Uterus (tissue), 4 donors: Measurements from ENCODE around the gene KIF26A. TPM values are rescaled to one million over a fixed set of nuclear protein-coding genes. Genes with fewer than 3 reads are reported as not detected.

Source experiments
- DNase-seq, 2 donors: peaks; one replicate each; pipeline ENCODE4 v3.0.0-alpha.2; 2019 to 2020
- H3K27ac ChIP-seq, 2 donors: fragments of 200-600 bp; sonication (generic); 1 replicate in 1 of 2; 2 replicates in 1 of 2; pipeline ENCODE4 v1.5.1; 2016 to 2018
- H3K27me3 ChIP-seq, 2 donors: fragments of 200-600 bp; sonication (generic); one replicate each; pipeline ENCODE4 v1.5.1; 2018 to 2019; ENCODE audit warnings: control low read depth in 1 of 2
- H3K36me3 ChIP-seq, 2 donors: fragments of 200-600 bp; sonication (generic); one replicate each; pipeline ENCODE4 v1.5.1; 2019; ENCODE audit warnings: control low read depth in 1 of 2
- H3K4me1 ChIP-seq, 2 donors: fragments of 200-600 bp; sonication (generic); one replicate each; pipeline ENCODE4 v1.5.1; 2018 to 2019; ENCODE audit warnings: control low read depth in 1 of 2
- H3K4me3 ChIP-seq, 2 donors: fragments of 200-600 bp; sonication (generic); 1 replicate in 1 of 2; 2 replicates in 1 of 2; pipeline ENCODE4 v1.5.1; 2018 to 2019; ENCODE audit warnings: mild to moderate bottlenecking in 1 of 2
- H3K9me3 ChIP-seq, 2 donors: fragments of 200-600 bp; sonication (generic); one replicate each; pipeline ENCODE4 v1.5.1; 2019; ENCODE audit warnings: control low read depth in 1 of 2
- CTCF ChIP-seq, 4 experiments: fragments of 200-600 bp in 2 of 4; fragments of 450-650 bp in 2 of 4; sonication (generic) in 2 of 4; IDR thresholded peaks; one replicate each; pipeline ENCODE4 v1.5.1; 2016 to 2019; ENCODE audit warnings: antibody characterized with exemption in 4 of 4, mild to moderate bottlenecking in 2 of 4, moderate library complexity in 1 of 4
- POLR2A ChIP-seq, 2 donors: fragments of 450-650 bp; IDR thresholded peaks; one replicate each; pipeline ENCODE4 v1.6.1; 2016; ENCODE audit warnings: antibody characterized with exemption in 2 of 2, mild to moderate bottlenecking in 1 of 2, moderate library complexity in 1 of 2
- intact Hi-C: fragments of 100-400 bp; cut with DNase I; formaldehyde crosslinking; loops from one replicate; pipeline ENCODE4 v1.15.1; 2023; ENCODE audit warnings: low total_unique reads
- total RNA-seq, 4 donors: library from RNA; depleted of rRNA in 3 of 4; stranded (reverse); fragments of >200 nt in 3 of 4; gene quantifications; one replicate each; pipeline versions ENCODE4 v1.1.0 to v1.2.4, GENCODE V29; 2014 to 2023
- donor health status: DM: yes; HTN: yes; CAD: no.

Gene KIF26A
- total RNA-seq, 4 donors from 2014 or later, result 4.1 to 10.5 (median 7.5) TPM

DNA sequence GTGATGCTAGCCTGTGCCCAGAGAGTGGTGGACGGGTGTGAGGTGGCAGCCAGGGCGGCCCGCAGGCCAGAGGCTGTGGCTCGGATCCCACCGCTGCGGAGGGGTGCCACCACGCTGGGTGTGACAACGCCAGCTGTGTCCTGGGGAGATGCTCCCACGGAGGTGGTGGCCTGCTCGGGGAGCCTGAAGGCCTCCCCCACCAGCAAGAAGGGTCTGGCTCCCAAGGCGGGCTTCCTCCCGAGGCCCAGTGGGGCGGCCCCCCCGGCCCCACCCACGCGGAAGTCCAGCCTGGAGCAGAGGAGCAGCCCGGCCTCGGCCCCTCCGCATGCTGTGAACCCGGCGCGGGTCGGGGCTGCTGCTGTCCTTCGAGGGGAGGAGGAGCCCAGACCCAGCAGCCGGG is 38.2 kb downstream of the KIF26A start:
- H3K27ac ChIP-seq, result no peak overlapping the region
- intact Hi-C loops, result no loop called here
- H3K4me1 ChIP-seq, result no peaks in the 10 kb centered on the region
- H3K9me3 ChIP-seq, result no peaks in the 10 kb centered on the region
- no peak overlapping the region for H3K4me3 ChIP-seq
- TF ChIP-seq POLR2A (IDR thresholded peaks at IDR 0.05) (no peak), CTCF (IDR thresholded peaks at IDR 0.05) (no peak)
- H3K27me3 ChIP-seq, result no peaks in the 10 kb centered on the region
- no peaks in the 10 kb centered on the region for H3K36me3 ChIP-seq
- DNase-seq, result no peak

DNA sequence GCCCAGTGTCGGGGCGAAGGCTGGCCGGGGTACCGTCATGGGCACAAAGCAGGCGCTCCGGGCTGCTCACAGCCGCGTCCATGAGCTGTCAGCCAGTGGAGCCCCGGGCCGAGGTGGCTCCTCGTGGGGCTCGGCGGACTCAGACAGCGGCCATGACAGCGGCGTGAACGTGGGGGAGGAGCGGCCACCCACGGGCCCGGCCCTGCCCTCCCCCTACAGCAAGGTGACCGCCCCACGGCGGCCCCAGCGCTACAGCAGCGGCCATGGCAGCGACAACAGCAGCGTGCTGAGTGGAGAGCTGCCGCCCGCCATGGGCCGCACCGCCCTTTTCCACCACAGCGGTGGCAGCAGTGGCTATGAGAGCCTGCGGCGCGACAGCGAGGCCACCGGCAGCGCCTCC is 39.0 kb downstream of the KIF26A start:
- H3K36me3 ChIP-seq, result no peaks in the 10 kb centered on the region
- no peak for TF ChIP-seq POLR2A (IDR thresholded peaks at IDR 0.05)
- TF ChIP-seq CTCF (IDR thresholded peaks at IDR 0.05), result no peak
- intact Hi-C loops, result no loop called here

GRCh38 chr14:104178279-104178678 is 39.9 kb downstream of the KIF26A start:
- intact Hi-C loops, result no loop called here
- DNase-seq, result no peak

More for the DNA sequence above, 39.0 kb downstream of the KIF26A start:
- DNase-seq, result no peak
- no peak overlapping the region for H3K4me3 ChIP-seq
- no peaks in the 10 kb centered on the region for H3K4me1 ChIP-seq
- H3K27ac ChIP-seq, result no peak overlapping the region
- H3K27me3 ChIP-seq, result no peaks in the 10 kb centered on the region
- no peaks in the 10 kb centered on the region for H3K9me3 ChIP-seq

GRCh38 chr14:104179126-104179525 is 40.7 kb downstream of the KIF26A start:
- H3K27ac ChIP-seq, result no peak overlapping the region
- intact Hi-C loops, result no loop called here
- H3K36me3 ChIP-seq, result no peaks in the 10 kb centered on the region
- no peaks in the 10 kb centered on the region for H3K4me1 ChIP-seq
- DNase-seq, result no peak
- TF ChIP-seq CTCF (IDR thresholded peaks at IDR 0.05), result no peak
- TF ChIP-seq POLR2A (IDR thresholded peaks at IDR 0.05), result no peak
- no peaks in the 10 kb centered on the region for H3K9me3 ChIP-seq
- no peak overlapping the region for H3K4me3 ChIP-seq
- no peaks in the 10 kb centered on the region for H3K27me3 ChIP-seq

More at GRCh38 chr14:104178279-104178678, 39.9 kb downstream of the KIF26A start:
- TF ChIP-seq CTCF (IDR thresholded peaks at IDR 0.05) (no peak), POLR2A (IDR thresholded peaks at IDR 0.05) (no peak)
- Histone ChIP-seq H3K4me1 (no peaks in the 10 kb centered on the region), H3K4me3 (no peak overlapping the region), H3K27me3 (no peaks in the 10 kb centered on the region), H3K36me3 (no peaks in the 10 kb centered on the region), H3K27ac (no peak overlapping the region), H3K9me3 (no peaks in the 10 kb centered on the region)

DNA sequence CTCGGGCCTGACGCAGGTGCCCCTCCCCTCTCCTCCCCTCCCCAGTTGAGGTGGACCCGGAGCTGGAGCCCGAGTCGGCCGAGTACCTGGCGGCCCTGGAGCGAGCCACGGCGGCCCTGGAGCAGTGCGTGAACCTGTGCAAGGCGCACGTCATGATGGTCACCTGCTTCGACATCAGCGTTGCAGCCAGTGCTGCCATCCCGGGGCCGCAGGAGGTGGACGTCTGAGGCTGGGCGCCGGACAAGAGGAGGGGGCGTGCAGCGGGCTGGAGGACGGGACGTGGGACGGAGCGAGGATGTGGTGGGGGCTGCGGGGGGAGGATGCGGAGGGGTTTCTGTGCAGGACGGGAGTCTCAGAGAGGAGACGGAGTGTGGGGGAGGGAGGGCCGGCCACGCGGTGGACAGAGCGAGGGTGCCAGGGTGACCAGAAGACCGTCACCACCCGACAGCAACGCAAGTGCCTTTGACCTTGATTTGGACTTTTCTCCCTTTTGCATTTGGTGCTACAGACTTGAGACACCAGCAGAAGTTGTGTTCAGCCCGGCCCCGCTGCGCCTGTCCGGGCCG is 41.3 kb downstream of the KIF26A start:
- H3K9me3 ChIP-seq, result no peaks in the 10 kb centered on the region
- H3K27ac ChIP-seq, result no peak overlapping the region
- intact Hi-C loops, result no loop called here
- H3K36me3 ChIP-seq, result no peaks in the 10 kb centered on the region
- no peak for DNase-seq
- no peaks in the 10 kb centered on the region for H3K4me1 ChIP-seq
- H3K4me3 ChIP-seq, result no peak overlapping the region
- TF ChIP-seq POLR2A (IDR thresholded peaks at IDR 0.05) (no peak), CTCF (IDR thresholded peaks at IDR 0.05) (no peak)
- no peaks in the 10 kb centered on the region for H3K27me3 ChIP-seq
